Stomach (tissue), 9 donors: ENCODE data around the gene PNLDC1. TPM values are rescaled to one million over a fixed set of nuclear protein-coding genes. Genes with fewer than 3 reads are reported as not detected.
A peak's percentile ranks its signal among the peaks of the same experiment; 100 is the strongest.

Experiments
- DNase-seq, 2 donors: peaks; one replicate each; pipeline versions ENCODE4 v3.0.0 to v3.0.0-alpha.2; 2013 to 2019
- H3K27ac ChIP-seq, 5 donors: fragments of 200-600 bp in 4 of 5; sonication (generic) in 4 of 5; one replicate each; pipeline ENCODE4 v1.5.1; 2013 to 2019; ENCODE audit warnings: mild to moderate bottlenecking in 1 of 5, moderate library complexity in 1 of 5
- H3K27me3 ChIP-seq, 3 donors: fragments of 200-600 bp; sonication (generic); one replicate each; pipeline ENCODE4 v1.5.1; 2017 to 2019; ENCODE audit warnings: mixed run types in 1 of 3
- H3K36me3 ChIP-seq, 4 donors: fragments of 200-600 bp; sonication (generic); 1 replicate in 3 of 4; 2 replicates in 1 of 4; pipeline ENCODE4 v1.5.1; 2016 to 2019
- H3K4me1 ChIP-seq, 4 donors: fragments of 200-600 bp; sonication (generic); one replicate each; pipeline ENCODE4 v1.5.1; 2016 to 2019
- H3K4me3 ChIP-seq, 4 donors: fragments of 200-600 bp; sonication (generic) in 3 of 4; one replicate each; pipeline ENCODE4 v1.5.1; 2016 to 2019; ENCODE audit warnings: mild to moderate bottlenecking in 1 of 4
- H3K9me3 ChIP-seq, 4 donors: fragments of 200-600 bp; sonication (generic); one replicate each; pipeline ENCODE4 v1.5.1; 2016 to 2019
- CTCF ChIP-seq, 7 experiments: fragments of 450-650 bp in 4 of 7; fragments of 200-600 bp in 3 of 7; sonication (generic) in 3 of 7; IDR thresholded peaks; one replicate each; pipeline ENCODE4 v1.5.1; 2016 to 2019; ENCODE audit warnings: antibody characterized with exemption in 7 of 7, control low read depth in 2 of 7, mild to moderate bottlenecking in 1 of 7
- EP300 ChIP-seq: sonication (generic); formaldehyde crosslinking; IDR thresholded peaks from one replicate; pipeline ENCODE4 v1.6.1; 2017; ENCODE audit warnings: antibody characterized with exemption
- POLR2A ChIP-seq, 4 donors: fragments of 450-650 bp; IDR thresholded peaks; one replicate each; pipeline ENCODE4 v1.6.1; 2016; ENCODE audit warnings: antibody characterized with exemption in 4 of 4, control low read depth in 2 of 4, mild to moderate bottlenecking in 1 of 4, moderate library complexity in 1 of 4
- POLR2AphosphoS5 ChIP-seq, 3 donors: sonication (generic); formaldehyde crosslinking; IDR thresholded peaks; one replicate each; pipeline ENCODE4 v1.6.1; 2016; ENCODE audit warnings: antibody characterized with exemption in 3 of 3
- WGBS, 5 donors: extraction: QIAGEN DNeasy Blood & Tissue Kit in 3 of 5; methylation state at CpG; one replicate each; pipeline versions ENCODE4 v1.1.5 to v1.1.7; 2013 to 2018; 5-methylcytosine and 5-hydroxymethylcytosine counted together
- intact Hi-C: fragments of 100-400 bp; cut with DNase I; formaldehyde crosslinking; loops from one replicate; pipeline ENCODE4 v1.15.1; 2023; ENCODE audit warnings: low total_unique reads
- polyA plus RNA-seq, 3 donors: library from polyadenylated mRNA; stranded (reverse); fragments of 200-250 nt; gene quantifications; one replicate each; pipeline ENCODE4 v1.2.3, GENCODE V29; 2013
- total RNA-seq, 5 donors: library from RNA; depleted of rRNA; stranded (reverse); fragments of >200 nt; gene quantifications; one replicate each; pipeline versions ENCODE4 v1.1.0 to v1.2.3, GENCODE V29; 2014 to 2016
- donor health status: healthy with polysubstance abuse.
- donor health status: Bipolar disorder and iron deficiency.
- donor health status: healthy.

PNLDC1 gene
- total and polyA plus RNA-seq, 8 donors: 0.25 to 2.5 (median 0.43) TPM; not detected in 4

DNA sequence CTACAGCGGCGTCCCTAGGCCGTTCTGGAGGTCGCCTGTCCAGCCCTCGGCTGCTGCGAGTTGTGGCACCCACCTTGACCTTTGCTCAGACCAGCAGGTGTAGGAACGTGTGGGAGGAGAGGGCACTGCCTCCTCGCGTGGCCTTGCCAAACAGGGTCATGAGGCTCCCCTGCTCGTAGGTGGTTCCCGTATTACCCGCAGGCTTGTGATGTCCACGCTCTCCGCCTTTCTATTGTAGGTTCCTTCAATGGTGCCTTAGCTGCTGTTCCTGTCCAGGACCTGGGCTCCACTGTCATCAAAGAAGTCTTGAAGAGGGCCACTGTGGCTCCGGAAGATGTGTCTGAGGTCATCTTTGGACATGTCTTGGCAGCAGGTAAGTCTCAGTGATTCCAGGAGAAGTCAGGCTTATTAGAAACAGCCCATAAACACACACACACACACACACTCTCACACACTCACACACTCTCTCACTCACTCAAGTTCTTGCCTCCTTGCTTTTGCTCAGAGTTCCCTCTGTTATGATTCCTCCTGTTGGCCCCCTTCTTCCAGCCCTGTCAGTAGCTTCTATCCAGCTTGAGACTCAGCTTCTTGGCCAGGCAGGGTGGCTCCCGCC lies 37.3 kb upstream of the PNLDC1 start:
- no peaks in the 10 kb centered on the region for H3K27me3 ChIP-seq
- H3K36me3 ChIP-seq: peaks cover 14 to 47% (median 40%) of the 10 kb centered on the region in 4 donors
- H3K9me3 ChIP-seq: no peaks in the 10 kb centered on the region
- TF ChIP-seq POLR2A (IDR thresholded peaks at IDR 0.05): no peak
- TF ChIP-seq EP300: no peak
- no peak for TF ChIP-seq CTCF (IDR thresholded peaks at IDR 0.05)
- TF ChIP-seq POLR2AphosphoS5 (IDR thresholded peaks at IDR 0.05): no peak
- WGBS, 5 donors: 8 to 18% (median 12%) methylated on average over 8 to 16 of the region's 16 CpGs
- no peak for DNase-seq
- H3K4me1 ChIP-seq: peaks cover 8 to 50% (median 35%) of the 10 kb centered on the region in 4 donors
- peak overlapping the region; percentile 79 to 91 (median 84) for H3K4me3 ChIP-seq
- intact Hi-C loops: no loop called here
- peak overlapping the region; percentile 99 to 100 (median 99) for H3K27ac ChIP-seq

GRCh38 chr6:159766906-159767305 lies 33.2 kb upstream of the PNLDC1 start:
- intact Hi-C loops: no loop called here
- Histone ChIP-seq H3K9me3 (no peaks in the 10 kb centered on the region), H3K36me3 (peaks cover 12 to 74% (median 70%) of the 10 kb centered on the region in 4 donors), H3K4me3 (no peak overlapping the region), H3K27ac (no peak overlapping the region), H3K4me1 (peaks cover 8 to 35% (median 21%) of the 10 kb centered on the region in 4 donors), H3K27me3 (no peaks in the 10 kb centered on the region)
- no peak for TF ChIP-seq CTCF (IDR thresholded peaks at IDR 0.05)
- TF ChIP-seq POLR2A (IDR thresholded peaks at IDR 0.05): no peak
- no peak for TF ChIP-seq EP300
- no peak for TF ChIP-seq POLR2AphosphoS5 (IDR thresholded peaks at IDR 0.05)
- no peak for DNase-seq

GRCh38 chr6:159769470-159769869 lies 30.6 kb upstream of the PNLDC1 start:
- TF ChIP-seq POLR2AphosphoS5 (IDR thresholded peaks at IDR 0.05) (no peak), EP300 (no peak), POLR2A (IDR thresholded peaks at IDR 0.05) (no peak), CTCF (IDR thresholded peaks at IDR 0.05) (no peak)

GRCh38 chr6:159772196-159772595 lies 27.9 kb upstream of the PNLDC1 start:
- no peak for TF ChIP-seq POLR2A (IDR thresholded peaks at IDR 0.05)
- no peak for TF ChIP-seq POLR2AphosphoS5 (IDR thresholded peaks at IDR 0.05)
- no peak for TF ChIP-seq CTCF (IDR thresholded peaks at IDR 0.05)
- TF ChIP-seq EP300: no peak
- no peaks in the 10 kb centered on the region for H3K4me1 ChIP-seq
- intact Hi-C loops: no loop called here
- no peak overlapping the region for H3K4me3 ChIP-seq
- 0 to 70% (median 2%) methylated on average over 1 of the region's 1 CpG for WGBS, 5 donors
- no peaks in the 10 kb centered on the region for H3K27me3 ChIP-seq
- no peaks in the 10 kb centered on the region for H3K9me3 ChIP-seq
- H3K36me3 ChIP-seq: peaks cover 9 to 92% (median 84%) of the 10 kb centered on the region in 4 donors
- DNase-seq: no peak
- H3K27ac ChIP-seq: no peak overlapping the region

More at GRCh38 chr6:159769470-159769869, 30.6 kb upstream of the PNLDC1 start:
- no peak for DNase-seq
- Histone ChIP-seq H3K27ac (no peak overlapping the region), H3K4me1 (peaks cover 0 to 17% (median 7%) of the 10 kb centered on the region in 4 donors), H3K36me3 (peaks cover 12 to 86% (median 73%) of the 10 kb centered on the region in 4 donors), H3K9me3 (no peaks in the 10 kb centered on the region), H3K27me3 (no peaks in the 10 kb centered on the region), H3K4me3 (no peak overlapping the region)
- intact Hi-C loops: no loop called here
